GM23338 (cell line): ENCODE measurements around the gene NME4. TPM values are rescaled to one million over a fixed set of nuclear protein-coding genes. Genes with fewer than 3 reads are reported as not detected.

Source experiments
- ATAC-seq: fragments of 200-7000 bp; cut with Tn5 transposase; 3 replicates; pipeline ENCODE4 v1.9.1; 2020
- DNase-seq: peaks from one replicate; pipeline ENCODE4 v3.0.0-alpha.2; 2015; ENCODE audit warnings: low spot score
- H2AFZ ChIP-seq: fragments of 200-600 bp; sonication (generic); 2 replicates; pipeline ENCODE4 v1.8.0; 2016; ENCODE audit warnings: antibody characterized with exemption, mild to moderate bottlenecking, moderate library complexity
- H3F3A ChIP-seq: fragments of 200-600 bp; sonication (generic); replicated peaks from 2 replicates; pipeline ENCODE4 v1.8.0; 2017; ENCODE audit warnings: antibody characterized with exemption, mixed run types, low read depth
- H3K27ac ChIP-seq: fragments of 200-600 bp; sonication (generic); 2 replicates; pipeline ENCODE4 v1.6.1; 2016; ENCODE audit warnings: low read depth
- H3K27me3 ChIP-seq: fragments of 200-600 bp; sonication (generic); 2 replicates; pipeline ENCODE4 v1.8.0; 2016; ENCODE audit warnings: mild to moderate bottlenecking, mixed run types, moderate library complexity; ENCODE audit not compliant: insufficient read depth
- H3K36me3 ChIP-seq: fragments of 200-600 bp; sonication (generic); 2 replicates; pipeline ENCODE4 v1.8.0; 2016; ENCODE audit warnings: mild to moderate bottlenecking; ENCODE audit not compliant: insufficient read depth
- H3K4me1 ChIP-seq: fragments of 200-600 bp; sonication (generic); 2 replicates; pipeline ENCODE4 v1.8.0; 2016; ENCODE audit warnings: mild to moderate bottlenecking, moderate library complexity; ENCODE audit not compliant: insufficient read depth
- H3K4me2 ChIP-seq: fragments of 200-600 bp; sonication (generic); 2 replicates; pipeline ENCODE4 v1.7.1; 2017; ENCODE audit warnings: mixed run types
- H3K4me3 ChIP-seq: fragments of 200-600 bp; sonication (generic); 2 replicates; pipeline ENCODE4 v1.6.1; 2016; ENCODE audit warnings: mixed run types
- H3K79me2 ChIP-seq: fragments of 200-600 bp; sonication (generic); replicated peaks from 2 replicates; pipeline ENCODE4 v1.8.0; 2017; ENCODE audit warnings: mild to moderate bottlenecking; ENCODE audit not compliant: insufficient read depth
- H3K9me2 ChIP-seq: fragments of 200-600 bp; sonication (generic); 2 replicates; pipeline ENCODE4 v1.8.0; 2017; ENCODE audit not compliant: insufficient read depth
- H4K20me1 ChIP-seq: fragments of 200-600 bp; sonication (generic); replicated peaks from 2 replicates; pipeline ENCODE4 v1.8.0; 2017; ENCODE audit warnings: mild to moderate bottlenecking; ENCODE audit not compliant: insufficient read depth
- H3K27ac Mint-ChIP-seq: 2 replicates; pipeline ENCODE4 v1.8.0; 2020; ENCODE audit warnings: inconsistent platforms, mild to moderate bottlenecking, moderate library complexity, mixed read lengths
- H3K27me3 Mint-ChIP-seq: 3 replicates; pipeline ENCODE4 v1.8.0; 2022; ENCODE audit warnings: low read depth, mild to moderate bottlenecking, moderate library complexity, mixed read lengths, inconsistent platforms; ENCODE audit not compliant: insufficient read depth, poor library complexity
- H3K36me3 Mint-ChIP-seq: 3 replicates; pipeline ENCODE4 v1.8.0; 2021; ENCODE audit warnings: low read depth, mild to moderate bottlenecking, inconsistent platforms, moderate library complexity, mixed read lengths
- H3K4me1 Mint-ChIP-seq: 3 replicates; pipeline ENCODE4 v1.8.0; 2020; ENCODE audit warnings: mild to moderate bottlenecking, inconsistent platforms, mixed read lengths
- H3K4me3 Mint-ChIP-seq: 3 replicates; pipeline ENCODE4 v1.8.0; 2021; ENCODE audit warnings: moderate library complexity, mild to moderate bottlenecking, inconsistent platforms, mixed read lengths
- H3K9me3 Mint-ChIP-seq: 3 replicates; pipeline ENCODE4 v1.8.0; 2020; ENCODE audit warnings: moderate library complexity, mild to moderate bottlenecking, inconsistent platforms, mixed read lengths
- CTCF ChIP-seq, 2 experiments: fragments of 200-600 bp in 1 of 2; sonication (generic) in 1 of 2; conservative IDR thresholded peaks; 2 replicates each; pipeline versions ENCODE4 v1.5.1 to v1.6.1; 2016 to 2017; ENCODE audit warnings: antibody characterized with exemption in 2 of 2, low read depth in 2 of 2, mild to moderate bottlenecking in 2 of 2, moderate library complexity in 1 of 2
- ETS1 ChIP-seq: IDR thresholded peaks from 2 replicates; pipeline ENCODE4 v1.6.1; 2016; ENCODE audit warnings: antibody characterized with exemption
- EZH2 ChIP-seq: fragments of 200-600 bp; sonication (generic); IDR thresholded peaks from one replicate; pipeline ENCODE4 v1.8.0; 2017; ENCODE audit warnings: antibody characterized with exemption, mild to moderate bottlenecking, low read depth; ENCODE audit not compliant: unreplicated experiment
- EZH2phosphoT487 ChIP-seq: fragments of 200-600 bp; sonication (generic); IDR thresholded peaks from one replicate; pipeline ENCODE4 v1.8.1; 2018; ENCODE audit warnings: antibody characterized with exemption; ENCODE audit not compliant: unreplicated experiment
- JUNB ChIP-seq: IDR thresholded peaks from one replicate; pipeline ENCODE4 v1.6.1; 2016; ENCODE audit warnings: antibody characterized with exemption; ENCODE audit not compliant: unreplicated experiment
- NANOG ChIP-seq: IDR thresholded peaks from 2 replicates; pipeline ENCODE4 v1.6.1; 2016; ENCODE audit warnings: antibody characterized with exemption, borderline replicate concordance
- POLR2AphosphoS5 ChIP-seq: IDR thresholded peaks from 2 replicates; pipeline ENCODE4 v1.6.1; 2016; ENCODE audit warnings: antibody characterized with exemption, low read depth
- REST ChIP-seq: IDR thresholded peaks from one replicate; pipeline ENCODE4 v1.6.1; 2018; ENCODE audit warnings: antibody characterized with exemption; ENCODE audit not compliant: unreplicated experiment
- ZNF114 ChIP-seq: fragments of 250-450 bp; sonication (Bioruptor Pico); IDR thresholded peaks from 2 replicates; pipeline ENCODE4 v1.5.0; 2020; ENCODE audit warnings: mild to moderate bottlenecking, moderate library complexity
- ZNF331 ChIP-seq: fragments of 250-450 bp; sonication (Bioruptor Pico); IDR thresholded peaks from 2 replicates; pipeline ENCODE4 v1.5.0; 2020; ENCODE audit warnings: low read depth, mild to moderate bottlenecking, moderate library complexity
- ZNF462 ChIP-seq: fragments of 250-450 bp; sonication (Bioruptor Pico); IDR thresholded peaks from 2 replicates; pipeline ENCODE4 v1.5.0; 2020; ENCODE audit warnings: mild to moderate bottlenecking, moderate library complexity
- polyA plus RNA-seq: library from polyadenylated mRNA; unstranded; fragments of >200 nt; fragmentation: Nextera tagmentation; extraction: Ambion mirVana; gene quantifications from 2 replicates; pipeline ENCODE4 v1.2.1, GENCODE V29; 2016
- total RNA-seq: library from RNA; depleted of rRNA; stranded (reverse); fragments of >200 nt; shearing (Covaris generic); gene quantifications from 2 replicates; pipeline ENCODE4 v1.2.3, GENCODE V29; 2014

Gene NME4
- total and polyA plus RNA-seq, 2 experiments from 2014 or later, result 249 to 511 TPM

- no peak for TF ChIP-seq ZNF462 (CRISPR knock-in tag)
- TF ChIP-seq ZNF331 (CRISPR knock-in tag), result no peak
- no peak for TF ChIP-seq JUNB
- no peak; the same call in 1 of the 2 replicates for TF ChIP-seq POLR2AphosphoS5
- TF ChIP-seq EZH2phosphoT487, result no peak
- TF ChIP-seq ZNF114 (CRISPR knock-in tag), result no peak
- TF ChIP-seq EZH2, result no peak
Observed at GRCh38 chr16:370979-371514, 26.0 kb upstream of the NME4 start (continued).

- Mint-ChIP-seq H3K4me1 (peaks cover 12% of the 10 kb centered on the region; the same call in 1 of the 3 replicates), H3K27me3 (peaks cover 9% of the 10 kb centered on the region), H3K36me3 (peaks cover 22% of the 10 kb centered on the region), H3K9me3 (no peaks in the 10 kb centered on the region), H3K27ac (no peak overlapping the region), H3K4me3 (no peak overlapping the region; the same call in 2 of the 3 replicates)
- H3K4me3 ChIP-seq, result no peak overlapping the region
- H3K4me1 ChIP-seq, result peaks cover 4% of the 10 kb centered on the region; the same call in 1 of the 2 replicates
- H3K36me3 ChIP-seq, result peaks cover 4% of the 10 kb centered on the region; the same call in 1 of the 2 replicates
- ATAC-seq (no peak), DNase-seq (no peak)
- H3K9me2 ChIP-seq, result no peaks in the 10 kb centered on the region
- H2AFZ ChIP-seq, result no peak overlapping the region
- no peaks in the 10 kb centered on the region; the same call in none of the 2 replicates for H4K20me1 ChIP-seq
- H3F3A ChIP-seq, result peaks cover 4% of the 10 kb centered on the region
- no peaks in the 10 kb centered on the region for H3K27me3 ChIP-seq
- no peaks in the 10 kb centered on the region; the same call in 1 of the 2 replicates for H3K79me2 ChIP-seq
- H3K27ac ChIP-seq, result peak overlapping the region; percentile 76; the same call in 1 of the 2 replicates
- no peak overlapping the region for H3K4me2 ChIP-seq
- TF ChIP-seq ETS1 (no peak), EZH2phosphoT487 (no peak), NANOG (no peak), CTCF (conservative IDR thresholded peaks at IDR 0.05; ENCODE audit: low read depth in 2 of 2) (no peak), REST (no peak), JUNB (no peak)
Observed at GRCh38 chr16:371515-372301, 25.3 kb upstream of the NME4 start.
